Right lobe of liver (tissue), 6 donors: Measurements from ENCODE around the gene KLF16. TPM values are rescaled to one million over a fixed set of nuclear protein-coding genes. Genes with fewer than 3 reads are reported as not detected.

Experiments used
- ATAC-seq, 4 donors: fragments of 200-7000 bp; cut with Tn5 transposase; one replicate each; pipeline ENCODE4 v1.9.1; 2020; ENCODE audit warnings: mild to moderate bottlenecking in 4 of 4, moderate library complexity in 4 of 4
- DNase-seq, 3 donors: peaks; one replicate each; pipeline ENCODE4 v3.0.0-alpha.2; 2020
- H3K27ac ChIP-seq, 3 donors: fragments of 200-600 bp; one replicate each; pipeline ENCODE4 v1.8.0; 2022
- H3K27me3 ChIP-seq, 2 donors: fragments of 200-600 bp; one replicate each; pipeline ENCODE4 v1.8.0; 2022
- H3K36me3 ChIP-seq, 4 donors: fragments of 200-600 bp; sonication (generic) in 1 of 4; one replicate each; pipeline versions ENCODE4 v1.5.1 to v1.8.0; 2017 to 2022; ENCODE audit warnings: control low read depth in 1 of 4
- H3K4me1 ChIP-seq, 4 donors: fragments of 200-600 bp; sonication (generic) in 1 of 4; one replicate each; pipeline versions ENCODE4 v1.5.1 to v1.8.0; 2017 to 2022; ENCODE audit warnings: control low read depth in 1 of 4
- H3K4me3 ChIP-seq, 3 donors: fragments of 200-600 bp; one replicate each; pipeline ENCODE4 v1.8.0; 2022
- H3K9me3 ChIP-seq, 4 donors: fragments of 200-600 bp; sonication (generic) in 1 of 4; one replicate each; pipeline versions ENCODE4 v1.5.1 to v1.8.0; 2017 to 2022; ENCODE audit warnings: control low read depth in 1 of 4
- POLR2A ChIP-seq: fragments of 450-650 bp; IDR thresholded peaks from one replicate; pipeline ENCODE4 v1.6.1; 2017; ENCODE audit warnings: antibody characterized with exemption, mild to moderate bottlenecking
- WGBS: methylation state at CpG from one replicate; pipeline ENCODE4 v1.1.6; 2018; ENCODE audit warnings: low coverage, low lambda C conversion rate; ENCODE audit not compliant: insufficient coverage; ENCODE audit errors: missing lambda C conversion rate; 5-methylcytosine and 5-hydroxymethylcytosine counted together
- intact Hi-C, 2 donors: fragments of 100-400 bp; cut with DNase I; formaldehyde crosslinking; loops; one replicate each; pipeline versions ENCODE4 v1.11.2 to v1.14.1; 2022
- total RNA-seq, 6 experiments: library from RNA; depleted of rRNA in 2 of 6; stranded (reverse); fragments of >200 nt in 2 of 6; fragmentation: NEBNext Ultra II Directional in 3 of 6; extraction: Animal tissue kit (Norgen Biotek cat#: 25700) in 3 of 6; gene quantifications; one replicate each; pipeline versions ENCODE4 v1.1.0 to v1.2.4, GENCODE V29; 2016 to 2023
- TF ChIP-seq, protein P1 (sequence below), 4 donors: fragments of 200-600 bp in 3 of 4; fragments of 450-650 bp in 1 of 4; IDR thresholded peaks; one replicate each; pipeline versions ENCODE4 v1.5.1 to v1.8.0; 2016 to 2022; ENCODE audit warnings: antibody characterized with exemption in 4 of 4, mild to moderate bottlenecking in 2 of 4
- donor health status: DM: no; HTN: yes; CAD: no.
- donor health status: DM: no; HTN: no; CAD: no.
- donor health status: DM: no; HTN: no; CAD: no.
- donor health status: DM: no; HTN: yes; CAD: no.
- donor health status: DM: no; HTN: yes; CAD: no.

KLF16 gene
- total RNA-seq, 6 experiments from 2014 or later = 9.9 to 23.6 (median 10.8) TPM

DNA sequence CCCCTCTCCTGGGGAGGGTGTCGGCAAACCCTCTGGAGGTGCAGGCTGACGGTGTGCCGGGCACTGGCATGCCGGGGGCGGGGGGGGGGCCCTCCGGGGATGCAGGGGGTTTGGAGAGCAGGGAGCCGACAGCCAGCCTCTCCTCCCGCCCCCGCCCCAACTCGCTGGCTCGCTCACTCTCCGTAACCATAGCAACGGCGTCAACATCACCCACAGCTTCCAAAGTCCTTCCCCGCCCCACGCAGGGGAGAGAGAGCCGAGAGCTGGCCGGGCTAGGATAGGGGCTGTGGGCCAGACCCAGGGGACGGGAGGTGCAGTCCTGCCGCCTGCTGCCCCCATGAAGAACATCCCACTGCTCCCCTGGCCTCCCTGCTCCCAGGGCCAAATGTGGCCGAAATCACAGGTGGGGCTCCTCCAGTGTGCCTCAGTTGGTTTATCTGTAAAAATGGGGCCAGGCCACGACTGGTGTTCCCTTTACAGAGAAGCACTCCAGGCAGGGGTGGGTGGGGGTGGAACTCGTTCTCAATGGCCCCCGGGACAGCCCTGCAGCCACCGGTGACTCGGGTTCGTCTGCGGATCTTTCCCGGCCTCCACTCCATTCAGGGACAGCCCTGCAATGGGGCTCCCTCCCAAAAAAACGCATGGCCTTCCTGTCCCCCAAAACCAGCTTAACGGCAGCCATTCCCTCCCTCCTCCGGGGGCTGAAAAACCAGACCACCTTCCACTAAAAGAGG lies 3.2 kb downstream of the KLF16 start:
- Histone ChIP-seq H3K9me3 (no peaks in the 10 kb centered on the region), H3K4me3 (peak overlapping the region in 2 of 3 donors; percentile 21 to 26), H3K4me1 (peaks cover 0 to 52% (median 21%) of the 10 kb centered on the region in 4 donors), H3K27me3 (no peaks in the 10 kb centered on the region), H3K36me3 (no peaks in the 10 kb centered on the region), H3K27ac (peak overlapping the region in 1 of 3 donors; percentile 31)
- 22% methylated on average over 6 of the region's 32 CpGs for WGBS
- peak; percentile 80 to 91 (median 86) for DNase-seq
- intact Hi-C loops = no loop called here
- peak in 3 of 4 donors; percentile 1 to 37 (median 1) for ATAC-seq
- TF ChIP-seq POLR2A = peak; percentile 24
- TF ChIP-seq, protein P1, sequence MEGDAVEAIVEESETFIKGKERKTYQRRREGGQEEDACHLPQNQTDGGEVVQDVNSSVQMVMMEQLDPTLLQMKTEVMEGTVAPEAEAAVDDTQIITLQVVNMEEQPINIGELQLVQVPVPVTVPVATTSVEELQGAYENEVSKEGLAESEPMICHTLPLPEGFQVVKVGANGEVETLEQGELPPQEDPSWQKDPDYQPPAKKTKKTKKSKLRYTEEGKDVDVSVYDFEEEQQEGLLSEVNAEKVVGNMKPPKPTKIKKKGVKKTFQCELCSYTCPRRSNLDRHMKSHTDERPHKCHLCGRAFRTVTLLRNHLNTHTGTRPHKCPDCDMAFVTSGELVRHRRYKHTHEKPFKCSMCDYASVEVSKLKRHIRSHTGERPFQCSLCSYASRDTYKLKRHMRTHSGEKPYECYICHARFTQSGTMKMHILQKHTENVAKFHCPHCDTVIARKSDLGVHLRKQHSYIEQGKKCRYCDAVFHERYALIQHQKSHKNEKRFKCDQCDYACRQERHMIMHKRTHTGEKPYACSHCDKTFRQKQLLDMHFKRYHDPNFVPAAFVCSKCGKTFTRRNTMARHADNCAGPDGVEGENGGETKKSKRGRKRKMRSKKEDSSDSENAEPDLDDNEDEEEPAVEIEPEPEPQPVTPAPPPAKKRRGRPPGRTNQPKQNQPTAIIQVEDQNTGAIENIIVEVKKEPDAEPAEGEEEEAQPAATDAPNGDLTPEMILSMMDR (IDR thresholded peaks at IDR 0.05) = no peak

DNA sequence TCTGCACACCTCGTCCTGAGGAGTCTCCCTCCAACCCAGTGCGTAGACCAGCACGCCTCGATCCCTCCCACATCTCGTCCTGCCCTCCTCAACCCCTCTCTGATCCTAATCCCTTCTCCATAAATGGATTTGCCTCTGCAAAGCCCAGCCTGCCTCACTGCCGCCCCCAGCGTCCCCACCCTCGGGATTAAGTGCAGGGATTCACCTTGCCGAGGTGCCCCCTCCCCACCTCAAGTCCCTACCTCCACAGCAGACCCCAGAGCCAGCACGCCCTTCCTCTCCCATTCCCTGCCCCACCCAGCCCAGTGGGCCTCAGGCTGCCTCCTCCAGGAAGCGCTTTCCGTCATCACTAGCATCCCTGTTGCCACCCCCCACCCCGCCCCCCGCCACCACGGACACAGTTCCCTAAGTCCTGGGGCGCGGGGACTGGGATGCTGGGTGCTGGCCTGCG lies 4.0 kb downstream of the KLF16 start:
- DNase-seq = peak in 1 of 3 donors; percentile 55
- Histone ChIP-seq H3K27ac (no peak overlapping the region), H3K27me3 (no peaks in the 10 kb centered on the region), H3K9me3 (no peaks in the 10 kb centered on the region), H3K4me3 (no peak overlapping the region), H3K4me1 (peaks cover 0 to 47% (median 19%) of the 10 kb centered on the region in 4 donors), H3K36me3 (no peaks in the 10 kb centered on the region)
- intact Hi-C loops = no loop called here
- 53% methylated on average over 14 of the region's 18 CpGs for WGBS
- TF ChIP-seq POLR2A = no peak
- TF ChIP-seq, protein P1 (IDR thresholded peaks at IDR 0.05) = no peak
- no peak for ATAC-seq

DNA sequence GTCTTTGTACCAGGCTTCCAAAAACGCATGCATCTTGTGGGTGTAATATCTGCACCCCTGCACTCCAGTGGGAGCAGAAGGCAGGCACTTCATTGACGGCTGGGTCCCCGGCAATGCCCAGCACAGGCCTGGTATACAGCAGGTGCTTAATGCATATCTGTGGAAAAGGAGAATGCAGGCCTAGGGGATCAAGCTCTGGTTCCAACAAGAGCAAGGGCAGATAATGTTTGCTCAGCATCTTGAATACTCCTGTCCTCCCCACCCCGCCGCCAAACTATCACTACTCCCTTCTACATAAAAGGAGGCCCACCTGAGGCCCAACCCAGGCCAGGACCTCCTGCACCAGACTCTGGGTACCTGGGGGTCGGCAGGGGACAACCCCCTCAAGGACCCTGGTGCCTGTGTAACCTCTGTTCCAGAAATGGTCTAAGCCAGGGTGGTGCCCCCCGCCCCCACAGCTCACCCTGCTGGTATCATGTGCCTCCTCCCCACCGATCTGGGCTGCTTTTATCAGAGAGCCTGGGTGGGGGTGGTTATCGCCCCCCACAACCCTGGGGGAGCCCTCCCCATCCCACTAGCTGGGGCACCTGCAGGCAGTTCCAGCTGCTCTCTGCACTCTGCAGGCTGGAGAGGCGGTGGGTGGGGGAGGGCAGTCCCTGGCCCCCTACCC lies 4.8 kb downstream of the KLF16 start:
- intact Hi-C loops = no loop called here
- H3K4me3 ChIP-seq = no peak overlapping the region
- DNase-seq = peak in 2 of 3 donors; percentile 23 to 56
- WGBS = 64% methylated on average over 5 of the region's 10 CpGs
- H3K36me3 ChIP-seq = no peaks in the 10 kb centered on the region
- H3K27ac ChIP-seq = no peak overlapping the region
- no peak for ATAC-seq
- H3K4me1 ChIP-seq = peaks cover 0 to 53% (median 19%) of the 10 kb centered on the region in 4 donors
- TF ChIP-seq, protein P1 (IDR thresholded peaks at IDR 0.05) = no peak
- TF ChIP-seq POLR2A = no peak
- no peaks in the 10 kb centered on the region for H3K9me3 ChIP-seq
- H3K27me3 ChIP-seq = no peaks in the 10 kb centered on the region

DNA sequence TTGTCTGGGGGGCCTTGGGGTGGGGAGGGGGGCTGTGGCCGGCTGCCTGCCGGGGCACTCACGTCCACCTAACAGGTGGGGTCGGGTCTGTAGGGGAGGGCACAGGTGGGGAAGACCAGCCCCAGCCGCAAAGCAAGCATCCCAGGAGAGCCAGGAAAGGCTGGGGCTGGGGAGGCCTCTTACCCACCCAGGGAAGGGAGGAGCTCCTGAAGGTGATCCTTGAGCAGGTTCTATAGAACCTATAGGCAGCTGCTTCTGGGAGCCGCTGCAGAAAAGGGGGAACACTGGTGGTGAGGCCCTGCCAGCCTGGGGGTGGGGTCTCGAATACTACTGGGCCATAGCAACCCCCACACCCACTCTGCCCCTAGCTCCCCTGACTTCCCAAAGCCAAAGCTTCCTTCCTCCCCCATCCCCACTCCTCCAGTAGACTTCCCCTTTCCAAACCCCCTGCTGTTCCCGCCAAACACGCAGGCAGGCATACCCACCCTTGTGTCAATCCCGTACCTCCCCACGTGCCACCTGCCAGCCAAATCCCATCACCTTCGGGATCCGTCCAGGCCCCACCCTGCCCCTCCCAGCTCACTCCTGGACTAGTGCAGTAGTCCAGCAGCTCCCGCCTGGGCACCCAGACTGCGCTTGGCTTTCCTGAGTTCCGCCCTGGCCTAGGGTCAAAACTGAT lies 5.6 kb downstream of the KLF16 start:
- Histone ChIP-seq H3K27me3 (no peaks in the 10 kb centered on the region), H3K36me3 (no peaks in the 10 kb centered on the region), H3K4me1 (peaks cover 0 to 61% (median 23%) of the 10 kb centered on the region in 4 donors), H3K4me3 (peak overlapping the region; percentile 34 to 45 (median 36)), H3K9me3 (no peaks in the 10 kb centered on the region), H3K27ac (peak overlapping the region; percentile 69 to 89 (median 77))
- TF ChIP-seq POLR2A = no peak
- TF ChIP-seq, protein P1 (IDR thresholded peaks at IDR 0.05) = no peak
- peak in 2 of 3 donors; percentile 41 to 63 for DNase-seq
- intact Hi-C loops = no loop called here
- no peak for ATAC-seq
- 30% methylated on average over 10 of the region's 16 CpGs for WGBS
